Brain microvascular endothelial cell (primary cell): Measurements from ENCODE around the gene PTPRN2.

Experiments
- DNase-seq: peaks from one replicate; pipeline ENCODE4 v3.0.0-alpha.2; 2020
- H3K27ac ChIP-seq: fragments of 250-450 bp; sonication (Bioruptor Pico); 2 replicates; pipeline ENCODE4 v1.5.1; 2020; ENCODE audit warnings: mild to moderate bottlenecking, moderate library complexity
- H3K27me3 ChIP-seq: fragments of 250-450 bp; sonication (Bioruptor Pico); replicated peaks from 2 replicates; pipeline ENCODE4 v1.5.1; 2020; ENCODE audit warnings: mild to moderate bottlenecking
- H3K36me3 ChIP-seq: fragments of 250-450 bp; sonication (Bioruptor Pico); replicated peaks from 2 replicates; pipeline ENCODE4 v1.5.1; 2020; ENCODE audit warnings: mild to moderate bottlenecking
- H3K4me3 ChIP-seq: 2 replicates; pipeline ENCODE4 v1.5.1; 2011; ENCODE audit warnings: low read depth, mild to moderate bottlenecking, control low read depth, low read length, moderate library complexity
- CTCF ChIP-seq: IDR thresholded peaks from 2 replicates; pipeline ENCODE4 v1.5.1; 2011; ENCODE audit warnings: low read depth, mild to moderate bottlenecking, moderate library complexity, low read length, control low read depth, inconsistent platforms; ENCODE audit errors: missing control alignments
- in situ Hi-C: cut with HindIII; loops from 2 replicates; pipeline ENCODE4 v1.10.0; 2017; ENCODE audit warnings: low sequenced_read_pairs, low pct_ligation_motif_present

Gene PTPRN2

GRCh38 chr7:157813053-157813452, 774.6 kb downstream of the PTPRN2 start:
- H3K27me3 ChIP-seq: no peaks in the 10 kb centered on the region
- no peak for DNase-seq
- TF ChIP-seq CTCF: no peak
- in situ Hi-C loops: no loop called here
- H3K27ac ChIP-seq: no peak overlapping the region
- H3K4me3 ChIP-seq: no peak overlapping the region
- H3K36me3 ChIP-seq: no peaks in the 10 kb centered on the region

GRCh38 chr7:157811946-157812345, 775.7 kb downstream of the PTPRN2 start:
- no peaks in the 10 kb centered on the region for H3K27me3 ChIP-seq
- TF ChIP-seq CTCF: no peak
- no peaks in the 10 kb centered on the region for H3K36me3 ChIP-seq
- H3K4me3 ChIP-seq: no peak overlapping the region
- DNase-seq: no peak
- no peak overlapping the region for H3K27ac ChIP-seq
- in situ Hi-C loops: no loop called here

- H3K4me3 ChIP-seq: no peak overlapping the region
- DNase-seq: no peak
- H3K27ac ChIP-seq: no peak overlapping the region
- TF ChIP-seq CTCF: no peak
- H3K36me3 ChIP-seq: no peaks in the 10 kb centered on the region
- in situ Hi-C loops: no loop called here
- H3K27me3 ChIP-seq: no peaks in the 10 kb centered on the region
Measured at GRCh38 chr7:157809863-157810851, 777.5 kb downstream of the PTPRN2 start.

- no peaks in the 10 kb centered on the region for H3K27me3 ChIP-seq
- in situ Hi-C loops: no loop called here
- H3K36me3 ChIP-seq: no peaks in the 10 kb centered on the region
- TF ChIP-seq CTCF: no peak
- DNase-seq: no peak
- H3K27ac ChIP-seq: no peak overlapping the region
- no peak overlapping the region for H3K4me3 ChIP-seq
Measured at GRCh38 chr7:157809154-157809862, 778.3 kb downstream of the PTPRN2 start.

- Histone ChIP-seq H3K27ac (peak overlapping the region; percentile 45), H3K27me3 (no peaks in the 10 kb centered on the region), H3K36me3 (no peaks in the 10 kb centered on the region), H3K4me3 (no peak overlapping the region)
- TF ChIP-seq CTCF: no peak
- in situ Hi-C loops: no loop called here
- DNase-seq: no peak
Measured at GRCh38 chr7:157808042-157808441, 779.6 kb downstream of the PTPRN2 start.
